HG02588 (cell line): ENCODE data around the gene MREG.

Experiments used
- ATAC-seq: cut with Tn5 transposase; IDR thresholded peaks from one replicate; pipeline ENCODE4 v1.9.1; 2021; ENCODE audit warnings: mild to moderate bottlenecking, moderate library complexity; ENCODE audit not compliant: unreplicated experiment

MREG gene, protein sequence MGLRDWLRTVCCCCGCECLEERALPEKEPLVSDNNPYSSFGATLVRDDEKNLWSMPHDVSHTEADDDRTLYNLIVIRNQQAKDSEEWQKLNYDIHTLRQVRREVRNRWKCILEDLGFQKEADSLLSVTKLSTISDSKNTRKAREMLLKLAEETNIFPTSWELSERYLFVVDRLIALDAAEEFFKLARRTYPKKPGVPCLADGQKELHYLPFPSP

GRCh38 chr2:216013080-216013909 lies at the start of gene MREG:
Gene MREG, minus strand, starts transcription at chr2:216013551. Its CDS starts 224 bp downstream, at chr2:216013327.
- ATAC-seq = peak; percentile 36

GRCh38 chr2:216059233-216059834 lies 46.0 kb upstream of the MREG start:
- no peak for ATAC-seq

GRCh38 chr2:216057688-216058193 lies 44.4 kb upstream of the MREG start:
- peak; percentile 85 for ATAC-seq

- peak; percentile 39 for ATAC-seq
These were observed 43.4 kb upstream of the MREG start for GRCh38 chr2:216056739-216057138.

- no peak for ATAC-seq
These were observed 42.3 kb upstream of the MREG start for GRCh38 chr2:216055680-216056079.

GRCh38 chr2:216052420-216052819 lies 39.1 kb upstream of the MREG start:
- no peak for ATAC-seq

GRCh38 chr2:216051350-216051749 lies 38.0 kb upstream of the MREG start:
- ATAC-seq = no peak

DNA sequence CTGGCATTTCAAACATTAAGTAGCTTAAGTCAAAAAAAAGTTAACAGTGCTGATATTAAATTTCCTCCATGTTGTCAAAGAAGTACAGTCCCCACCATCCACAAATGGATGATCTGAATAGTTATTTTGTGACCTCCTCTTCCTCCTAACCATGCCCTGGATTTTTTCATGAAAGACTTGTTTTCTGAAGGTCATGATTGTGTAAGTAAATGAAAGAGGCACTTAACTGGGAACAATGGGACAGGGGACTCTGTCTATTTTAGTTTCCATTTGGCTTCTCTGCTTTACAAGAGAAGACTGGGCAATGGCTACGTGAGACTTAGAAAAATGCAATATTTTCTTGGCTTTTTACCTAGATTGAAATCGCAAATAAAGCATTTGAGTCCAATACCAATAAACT lies 36.1 kb upstream of the MREG start:
- no peak for ATAC-seq

GRCh38 chr2:216047397-216047796 lies 34.0 kb upstream of the MREG start:
- ATAC-seq = no peak

DNA sequence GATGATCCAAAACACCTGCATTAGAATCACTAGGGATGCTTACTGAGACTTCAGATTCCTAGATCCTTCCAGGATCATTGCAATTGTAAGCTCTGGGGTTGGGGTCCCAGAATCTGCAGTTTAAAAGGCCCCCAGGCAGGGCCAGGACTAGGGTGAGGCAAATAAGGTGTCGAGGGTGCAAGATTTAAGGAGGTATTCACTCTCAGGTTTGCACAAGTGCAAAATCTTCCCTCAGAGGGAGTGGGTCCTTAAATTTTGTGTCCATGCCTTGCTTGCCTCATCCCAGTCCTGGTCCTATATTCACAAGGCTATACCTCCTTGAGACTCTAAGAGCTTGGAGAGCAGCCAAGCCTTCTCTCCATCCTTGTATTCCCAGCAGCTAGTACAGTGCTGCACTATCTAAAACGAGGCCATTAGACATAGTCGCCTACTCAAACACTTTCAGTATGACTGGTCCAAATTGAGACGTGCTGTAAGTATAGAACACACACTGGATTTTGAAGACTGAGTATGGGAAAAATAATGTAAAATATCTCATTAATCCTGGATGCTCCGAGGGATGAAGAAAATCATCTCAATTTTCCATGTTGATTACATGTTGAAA lies 31.6 kb upstream of the MREG start:
- peak; percentile 96 for ATAC-seq

- no peak for ATAC-seq
These were observed 30.6 kb upstream of the MREG start for GRCh38 chr2:216043949-216044348.

GRCh38 chr2:216041438-216041837 lies 28.1 kb upstream of the MREG start:
- no peak for ATAC-seq

- ATAC-seq = no peak
These were observed 26.6 kb upstream of the MREG start for GRCh38 chr2:216039918-216040317.

GRCh38 chr2:216034065-216034464 lies 20.7 kb upstream of the MREG start:
- peak; percentile 34 for ATAC-seq

DNA sequence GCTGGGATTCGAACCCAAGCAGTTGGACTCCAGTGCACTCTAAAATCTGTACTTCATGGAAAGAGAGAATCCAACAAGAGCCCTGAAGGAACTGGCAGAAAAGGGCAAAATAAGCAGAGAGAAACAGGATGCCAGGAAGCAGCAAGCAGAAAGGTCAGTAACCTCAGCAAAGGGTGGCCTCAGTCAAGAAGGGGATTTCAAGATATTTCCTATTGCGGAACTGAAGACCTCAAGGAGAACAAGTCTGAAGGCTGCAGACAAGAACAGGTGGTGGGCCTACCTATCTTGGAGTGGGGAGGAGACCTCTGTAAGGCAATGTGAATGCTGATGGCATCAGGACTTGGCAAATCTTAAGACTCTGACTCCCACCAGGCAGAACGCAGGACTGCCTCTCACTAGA lies 20.1 kb upstream of the MREG start:
- peak; percentile 33 for ATAC-seq

- peak; percentile 75 for ATAC-seq
These were observed 18.8 kb upstream of the MREG start for GRCh38 chr2:216031960-216032689.

DNA sequence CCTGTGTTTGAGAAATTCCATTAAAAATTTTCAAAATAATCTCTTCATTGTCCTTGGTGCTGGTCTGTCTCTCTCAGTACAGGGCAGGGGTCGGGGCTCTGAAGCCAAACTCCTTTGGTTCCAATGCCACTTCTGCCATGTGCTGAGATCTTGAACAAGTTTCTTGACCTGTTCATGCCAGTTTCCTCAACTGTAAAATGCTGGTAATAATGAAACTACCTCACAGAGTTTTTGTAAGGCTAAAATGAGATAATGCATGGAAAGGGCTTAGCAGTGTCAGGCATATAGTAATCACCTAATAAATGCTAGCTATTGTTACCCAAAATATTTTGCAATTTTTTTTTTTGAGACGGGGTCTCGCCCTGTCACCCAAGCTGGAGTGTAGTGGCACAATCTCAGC lies 16.9 kb upstream of the MREG start:
- ATAC-seq = no peak

DNA sequence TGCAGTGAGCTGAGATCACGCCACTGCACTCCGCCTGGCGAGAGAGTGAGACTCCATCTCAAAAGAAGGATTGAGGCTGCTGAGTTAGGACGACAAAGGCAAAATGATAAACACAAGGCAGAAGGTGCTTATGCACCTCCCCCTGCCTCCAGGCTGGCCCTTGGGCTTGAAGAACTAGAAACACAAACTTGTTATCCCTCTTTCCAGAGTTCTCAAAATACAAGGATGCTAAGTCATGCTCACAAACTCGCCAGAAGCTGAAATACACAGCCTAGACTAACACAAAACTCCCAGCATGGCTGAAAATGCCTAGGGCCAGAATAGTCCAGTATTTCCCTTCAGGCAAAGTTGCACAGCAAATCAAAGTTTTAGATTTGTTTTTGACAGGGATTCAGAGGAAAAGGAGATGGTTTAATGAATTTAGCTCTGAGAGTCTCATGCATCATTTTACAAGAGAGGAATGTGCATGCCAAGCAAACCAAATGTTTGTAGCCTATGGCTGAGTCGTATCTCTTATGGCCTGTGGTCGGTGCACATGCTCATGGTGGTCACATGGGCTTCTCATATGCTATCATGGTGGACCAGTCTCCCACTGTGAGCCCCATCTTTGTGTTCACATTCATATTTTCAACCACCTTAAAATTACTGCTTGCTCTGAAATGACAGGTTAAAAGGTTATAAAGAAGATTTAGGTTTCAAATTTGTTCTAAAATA lies 16.2 kb upstream of the MREG start:
- ATAC-seq = no peak

DNA sequence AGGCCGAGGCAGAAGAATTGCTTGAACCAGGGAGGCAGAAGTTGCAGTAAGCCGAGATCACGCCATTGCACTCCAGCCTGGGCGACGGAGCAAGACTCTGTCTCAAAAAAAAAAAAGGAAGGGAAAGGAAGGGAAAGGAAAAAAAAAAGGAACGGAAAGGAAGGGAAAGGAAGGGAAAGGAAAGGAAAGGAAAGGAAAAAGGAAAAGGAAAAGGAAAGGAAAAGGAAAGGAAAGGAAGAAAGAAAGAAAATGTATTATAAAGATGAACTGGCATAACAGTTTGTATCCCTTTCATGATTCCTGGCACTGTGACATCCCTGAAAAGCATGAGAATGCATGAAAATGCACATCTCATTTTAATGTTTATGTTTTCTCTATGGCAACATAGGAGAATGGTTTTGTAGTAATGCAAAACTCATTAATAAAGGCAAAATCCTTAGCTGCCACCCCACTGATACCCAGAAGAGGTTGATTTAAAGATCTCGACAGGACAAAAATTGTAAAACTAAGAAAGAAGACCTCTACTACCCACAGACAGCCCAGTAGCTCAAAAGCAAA lies 11.5 kb upstream of the MREG start:
- no peak for ATAC-seq
